Kidney tubule cell (primary cell): Measurements from ENCODE around the gene KCNH8.

Experiments used
- DNase-seq: peaks from one replicate; pipeline ENCODE4 v3.0.0-alpha.2; 2018; ENCODE audit warnings: low spot score

The KCNH8 gene

DNA sequence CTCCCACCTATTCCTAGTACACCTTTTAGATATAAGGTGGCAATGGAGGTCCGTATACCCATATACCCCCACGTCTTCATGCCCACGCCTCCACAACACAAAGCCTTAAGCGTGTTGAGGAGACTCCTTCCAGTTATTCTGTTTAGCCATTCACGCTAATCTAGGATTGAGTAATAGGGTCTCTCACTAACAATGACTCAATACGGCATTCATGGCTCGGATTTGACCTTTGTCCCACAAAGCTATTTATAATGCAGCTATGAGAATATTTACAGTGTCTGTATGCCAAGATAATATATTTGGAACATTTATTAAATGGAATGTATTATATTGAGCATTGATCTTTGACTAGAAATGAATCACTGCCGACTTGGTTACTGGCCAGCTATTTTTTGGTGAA is 215.8 kb downstream of the KCNH8 start:
- DNase-seq: no peak

DNA sequence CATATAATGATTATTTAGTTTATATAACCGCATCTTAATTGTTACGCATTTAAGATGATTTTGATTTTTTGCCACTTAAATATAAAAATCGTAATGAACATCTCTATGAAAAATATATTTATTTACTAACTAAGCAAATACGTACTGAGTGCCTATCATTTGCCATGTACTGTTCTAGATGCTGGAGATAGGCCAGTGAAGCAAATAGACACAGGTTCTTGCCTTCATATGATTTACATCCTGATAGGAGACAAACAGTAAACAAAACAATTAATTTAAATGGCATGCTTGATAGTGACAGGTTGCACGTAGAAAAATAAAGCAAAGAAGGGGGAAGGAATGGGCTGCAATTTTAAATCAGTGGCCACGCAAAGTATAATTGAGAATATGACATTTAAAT is 217.2 kb downstream of the KCNH8 start:
- DNase-seq: no peak

DNA sequence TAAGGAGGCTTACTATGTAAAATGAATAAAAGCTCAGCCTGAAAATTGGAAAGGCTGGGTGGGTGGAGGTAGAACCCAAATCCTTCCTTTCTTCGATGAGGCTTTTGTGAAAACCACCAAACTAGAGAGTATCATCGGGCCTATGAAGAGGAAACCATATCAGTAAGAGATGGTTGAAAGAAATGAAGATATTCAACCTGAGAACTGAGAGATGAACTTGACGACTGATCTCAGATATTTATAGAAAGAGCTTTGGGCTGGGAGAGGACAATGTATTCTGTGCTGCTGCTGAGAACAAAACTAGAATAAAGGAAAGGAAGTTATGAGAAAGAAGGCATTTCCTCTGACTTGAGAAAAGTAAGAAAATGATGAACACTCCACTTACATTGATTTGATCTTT is 236.6 kb downstream of the KCNH8 start:
- no peak for DNase-seq

DNA sequence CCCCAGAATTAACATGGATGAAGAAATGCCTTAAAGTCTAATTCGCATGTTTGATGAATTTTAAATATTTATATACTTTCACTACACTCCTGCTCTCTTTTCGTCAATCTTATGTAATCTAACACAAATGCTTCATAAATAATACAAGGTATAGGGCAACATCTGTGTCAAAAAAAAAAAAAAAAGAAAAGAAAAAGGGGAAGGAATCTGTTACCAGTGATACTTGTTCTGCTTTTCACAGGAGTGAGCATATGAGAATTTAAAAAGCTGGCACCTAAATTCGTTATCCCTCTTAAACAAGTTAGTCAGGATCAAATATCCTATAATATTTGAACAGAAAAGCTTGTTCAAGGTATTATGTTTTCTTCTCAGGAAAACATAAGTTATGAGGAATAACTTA is 243.8 kb downstream of the KCNH8 start:
- DNase-seq: no peak

DNA sequence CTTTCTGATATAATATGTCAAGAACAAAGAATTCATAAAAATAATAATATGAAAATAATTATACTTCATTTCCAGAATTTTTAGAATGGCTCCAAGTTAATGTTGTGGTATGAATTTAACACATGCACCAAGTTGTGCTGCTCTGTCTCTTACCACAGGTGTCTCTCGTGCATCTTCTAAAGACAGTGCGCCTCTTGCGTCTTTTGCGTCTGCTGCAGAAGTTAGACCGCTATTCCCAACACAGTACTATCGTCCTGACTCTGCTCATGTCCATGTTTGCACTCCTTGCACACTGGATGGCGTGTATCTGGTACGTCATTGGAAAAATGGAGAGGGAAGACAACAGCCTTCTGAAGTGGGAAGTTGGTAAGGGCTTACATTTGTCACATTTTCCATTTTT is 246.6 kb downstream of the KCNH8 start:
- no peak for DNase-seq

DNA sequence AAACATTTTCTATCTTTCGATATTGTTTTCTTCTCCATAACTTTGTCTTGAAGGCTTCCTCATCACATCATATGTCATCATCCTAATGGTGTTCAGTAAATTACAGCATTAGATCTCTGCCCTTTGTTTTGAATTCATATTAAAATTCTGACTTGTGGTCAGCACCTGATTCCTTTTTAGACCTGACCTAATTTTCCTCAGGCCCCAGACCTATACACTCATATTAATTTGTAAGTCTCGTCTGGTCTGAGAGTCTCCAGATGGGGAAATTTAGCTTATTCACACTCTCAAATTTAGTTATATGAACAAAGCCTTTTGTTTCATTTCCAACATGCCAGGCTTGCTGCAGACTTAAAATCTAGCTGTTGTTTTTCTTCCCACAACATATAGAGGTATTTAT is 248.4 kb downstream of the KCNH8 start:
- no peak for DNase-seq

DNA sequence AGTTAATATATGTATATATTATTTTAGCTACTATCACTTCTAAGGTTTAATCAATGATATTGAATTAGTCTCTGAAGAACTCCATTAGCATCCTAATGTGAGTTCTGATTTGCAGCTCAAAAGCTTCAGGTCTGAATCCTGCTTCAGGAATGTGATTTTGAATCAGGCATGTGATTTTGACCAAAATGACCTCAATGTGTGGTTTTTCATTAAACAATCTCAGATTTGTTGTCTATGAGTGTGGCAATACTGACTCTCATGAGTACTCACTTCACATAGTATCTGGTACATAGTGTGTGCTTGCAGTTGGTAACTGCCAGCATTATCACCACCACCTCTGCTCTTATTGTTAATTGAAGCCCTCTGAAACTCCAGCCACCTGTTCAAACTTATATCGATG is 251.0 kb downstream of the KCNH8 start:
- peak; percentile 49 for DNase-seq

DNA sequence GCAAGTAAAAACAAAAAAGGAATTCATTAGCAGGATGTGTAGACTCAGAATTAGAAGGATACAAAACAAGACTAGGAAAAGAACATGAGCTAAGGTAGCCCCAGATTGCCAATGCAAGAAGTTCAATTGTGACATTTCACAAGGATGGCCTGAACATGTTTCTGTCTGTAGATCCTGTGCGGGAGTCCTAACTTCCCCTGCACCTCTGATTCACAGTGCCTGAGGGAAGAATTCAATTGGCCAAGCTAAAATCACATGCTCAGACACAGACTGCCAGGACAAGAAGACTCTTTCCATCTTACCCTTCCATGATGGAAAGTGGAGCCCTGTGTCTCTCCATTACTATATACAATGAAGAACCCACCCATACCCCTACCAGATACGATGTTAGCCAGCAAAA is 251.5 kb downstream of the KCNH8 start:
- DNase-seq: peak; percentile 1

DNA sequence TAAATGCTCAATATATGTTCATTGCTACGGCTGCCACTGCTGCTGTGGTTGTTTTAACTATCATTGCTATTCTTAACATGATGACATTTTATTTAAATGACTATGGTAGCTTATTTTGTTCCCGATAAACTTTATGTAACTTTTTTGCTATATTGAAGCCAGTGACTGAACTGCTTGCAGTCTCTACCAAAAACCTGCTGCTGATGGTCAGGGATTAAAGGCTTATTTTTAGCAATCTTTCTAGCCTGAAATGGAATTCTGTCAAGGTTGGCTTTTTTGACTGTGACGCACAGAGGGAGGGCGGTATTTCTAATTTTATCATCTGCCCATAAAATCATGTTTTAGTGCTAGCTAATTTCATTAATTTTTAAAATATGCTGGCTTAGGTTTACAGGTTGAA is 271.8 kb downstream of the KCNH8 start:
- DNase-seq: no peak

DNA sequence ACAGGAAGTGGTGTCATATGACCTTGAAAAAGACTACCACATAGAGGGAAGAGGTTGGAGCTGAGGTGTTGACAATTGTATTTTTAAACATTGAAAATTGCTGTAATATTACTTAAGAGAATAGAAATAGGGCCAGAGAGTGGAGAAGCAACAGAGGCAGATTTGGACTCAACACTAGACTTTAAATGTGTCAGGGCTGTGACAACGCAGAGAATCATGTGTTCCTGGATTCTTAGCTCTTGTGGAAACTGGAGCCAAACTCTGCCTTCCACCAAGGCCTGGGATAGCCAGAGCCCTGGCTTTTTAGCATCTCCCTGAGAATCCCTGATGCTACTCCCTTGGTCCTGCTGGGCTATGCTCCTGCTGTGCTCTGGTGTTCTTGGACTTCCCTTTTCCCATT is 277.5 kb downstream of the KCNH8 start:
- DNase-seq: no peak

DNA sequence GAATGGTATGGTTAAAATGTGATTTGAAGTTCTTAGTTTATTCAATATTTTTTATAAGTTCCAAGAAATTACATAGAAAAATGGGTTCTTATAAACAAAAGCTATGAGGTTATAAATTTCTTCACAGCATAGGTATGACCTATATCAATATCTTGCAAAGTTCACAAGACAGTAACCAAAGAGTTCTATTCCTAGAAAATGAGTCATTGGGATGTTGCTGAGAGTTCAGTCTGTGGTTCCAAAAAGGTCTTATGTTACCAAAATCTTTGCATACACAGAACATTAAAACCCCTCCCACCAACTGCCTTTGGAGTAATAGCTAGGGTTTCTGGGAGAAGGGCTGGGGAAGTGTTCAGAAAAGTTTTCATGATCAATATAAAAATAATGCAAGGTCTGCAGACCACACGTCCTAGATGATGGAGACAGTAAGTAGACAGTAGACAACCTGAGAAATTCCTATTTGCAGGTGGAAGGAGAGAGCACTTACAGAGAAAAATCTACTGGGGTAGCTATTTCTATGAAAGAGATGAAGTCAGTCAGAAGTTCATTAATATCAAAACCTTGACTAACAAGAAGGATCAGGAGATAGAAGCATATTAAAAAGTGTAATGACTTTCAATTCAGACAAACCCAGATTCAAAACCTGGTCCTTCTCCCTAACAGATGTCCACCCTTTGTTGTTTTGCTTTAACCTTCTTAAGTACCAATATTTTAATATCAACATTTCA is 279.3 kb downstream of the KCNH8 start:
- DNase-seq: no peak

DNA sequence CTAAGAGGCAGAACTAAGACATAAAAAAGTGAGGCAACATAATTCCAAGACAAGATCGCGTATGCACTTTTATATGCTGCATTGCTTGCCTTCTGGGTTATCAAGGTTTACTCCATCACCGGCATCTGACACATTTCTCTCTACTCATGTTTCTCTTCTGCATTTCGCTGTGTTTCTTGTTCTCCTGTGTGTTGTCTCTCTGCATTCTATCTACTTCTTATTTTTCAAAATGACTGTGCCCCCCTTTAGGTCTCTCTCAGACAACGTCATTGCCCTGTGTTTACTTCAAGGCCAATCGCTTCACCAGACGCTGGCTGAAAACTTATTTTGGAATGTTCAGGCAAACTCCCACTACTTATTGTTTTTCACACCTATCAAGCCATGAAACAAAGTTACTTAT is 280.4 kb downstream of the KCNH8 start:
- DNase-seq: no peak

DNA sequence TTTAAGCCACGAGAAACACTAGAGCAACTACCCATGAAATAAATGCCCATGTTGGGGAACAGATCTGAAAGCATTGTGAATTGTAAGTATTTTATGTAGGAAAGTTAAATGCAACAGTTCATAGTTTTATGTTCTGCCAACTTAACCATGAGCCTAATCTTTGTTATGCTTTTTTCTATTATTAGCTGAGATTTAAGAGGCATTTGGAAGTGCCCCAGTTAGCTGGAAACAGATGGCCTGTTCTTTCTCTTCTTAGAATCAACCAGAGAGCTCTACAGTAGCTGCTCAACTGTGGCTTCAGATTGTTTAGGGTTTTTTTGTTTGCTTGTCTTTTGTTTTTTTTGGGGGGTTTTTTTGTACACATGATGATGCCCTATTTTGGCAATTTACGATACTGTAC is 284.4 kb downstream of the KCNH8 start:
- no peak for DNase-seq

DNA sequence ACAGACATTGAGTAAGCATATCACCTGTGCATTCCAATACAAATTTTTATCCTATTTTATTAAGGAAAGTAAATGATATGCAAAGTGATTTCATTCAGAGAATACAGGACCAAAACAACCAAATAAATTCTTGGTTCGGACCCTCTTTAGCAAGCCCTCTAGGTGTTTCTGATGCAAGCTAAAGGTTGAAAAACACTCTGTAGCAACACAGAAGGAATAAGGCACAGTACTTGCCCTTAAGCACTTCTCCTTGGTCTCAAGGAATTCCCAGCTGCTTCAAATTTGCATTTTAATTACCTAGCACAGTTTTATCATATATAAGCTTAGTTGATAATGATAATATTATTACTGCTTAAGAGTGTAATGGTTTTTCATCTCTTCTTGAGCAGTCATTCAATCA is 288.4 kb downstream of the KCNH8 start:
- no peak for DNase-seq

DNA sequence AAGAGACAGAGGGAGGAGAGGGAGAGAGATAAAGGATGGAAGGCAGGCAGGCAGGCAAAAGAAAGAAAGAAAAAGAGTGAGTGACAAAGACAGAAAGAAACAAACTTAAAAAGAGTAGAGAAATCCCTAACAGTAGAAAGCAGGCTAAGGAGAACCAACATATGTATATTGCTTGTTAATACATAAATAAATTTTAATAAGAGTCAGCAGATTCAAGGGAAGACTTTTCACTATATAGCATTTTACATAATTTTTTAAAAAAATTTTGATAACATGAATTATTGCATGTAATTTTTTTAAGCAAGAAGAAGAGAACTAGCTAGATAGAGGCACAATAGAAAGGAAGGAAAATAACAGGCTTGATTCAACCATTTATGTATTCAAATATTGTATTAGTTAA is 291.6 kb downstream of the KCNH8 start:
- DNase-seq: no peak

DNA sequence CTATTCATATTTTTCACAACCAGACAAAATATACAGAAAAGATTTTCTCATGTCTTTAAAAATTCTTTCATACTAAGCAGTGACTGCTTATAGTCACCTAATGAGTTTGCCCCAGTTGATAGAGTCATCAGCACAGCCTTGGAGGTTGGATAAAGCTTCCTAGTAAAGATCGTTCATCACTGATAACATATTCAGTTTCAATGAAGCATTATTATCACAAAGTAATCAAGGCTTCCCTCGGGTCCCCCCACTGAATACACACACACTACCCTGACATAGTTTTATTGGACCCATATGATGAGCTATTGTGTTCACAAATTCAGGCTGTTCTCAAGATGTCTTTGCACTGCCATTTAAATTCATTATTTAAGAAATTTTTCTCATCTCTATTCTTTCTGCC is 297.8 kb downstream of the KCNH8 start:
- no peak for DNase-seq

DNA sequence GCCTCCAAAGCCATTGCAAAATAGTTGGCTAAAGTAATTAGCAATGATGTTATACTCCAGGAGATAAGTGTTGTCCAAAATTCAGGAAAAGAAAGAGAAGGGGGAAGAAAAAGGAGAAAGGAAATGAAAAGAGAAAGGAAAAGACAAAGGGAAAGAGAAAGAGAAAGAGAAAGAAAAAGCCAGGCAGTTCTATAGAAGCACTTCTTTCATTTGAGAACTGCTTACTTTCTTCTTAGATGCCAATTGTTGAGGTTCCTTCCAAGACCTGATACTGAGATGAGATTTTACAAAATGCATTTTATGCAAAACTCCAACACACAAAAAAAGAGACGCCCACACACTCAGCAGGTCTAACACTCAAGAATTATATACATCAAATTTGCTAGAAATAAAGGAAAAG is 298.4 kb downstream of the KCNH8 start:
- DNase-seq: no peak

DNA sequence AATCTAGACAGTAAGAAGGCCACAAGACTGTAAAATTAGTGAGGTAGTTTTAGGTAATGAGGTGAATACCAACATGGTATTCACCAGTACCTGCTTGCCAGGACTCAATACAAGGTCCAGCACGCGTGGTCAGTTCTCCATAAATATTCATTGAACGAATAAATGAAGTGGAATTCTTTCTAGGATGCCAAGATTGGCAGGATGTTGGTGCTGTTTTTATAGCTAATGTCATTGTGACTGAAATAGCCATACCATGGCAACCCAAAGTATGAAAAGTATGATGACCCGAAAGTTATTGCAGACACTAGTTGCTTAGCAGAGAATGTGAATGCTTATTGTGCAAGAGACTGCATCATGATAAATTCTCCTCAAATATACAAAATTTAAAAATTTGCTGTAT is 307.2 kb downstream of the KCNH8 start:
- DNase-seq: no peak

DNA sequence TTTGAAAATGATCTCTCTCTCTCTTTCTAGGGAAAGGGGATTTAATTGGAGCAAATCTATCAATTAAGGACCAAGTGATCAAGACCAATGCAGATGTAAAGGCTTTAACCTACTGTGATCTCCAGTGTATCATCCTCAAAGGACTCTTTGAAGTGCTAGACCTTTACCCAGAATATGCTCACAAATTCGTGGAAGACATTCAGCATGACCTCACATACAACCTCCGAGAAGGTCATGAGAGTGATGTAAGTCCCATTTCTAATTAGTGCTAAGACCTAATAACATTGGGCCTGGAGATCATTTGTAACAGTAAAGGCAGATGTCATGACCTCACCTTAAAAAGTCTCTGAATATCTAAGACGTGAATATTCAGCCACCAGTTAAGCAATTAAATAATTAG is 308.4 kb downstream of the KCNH8 start:
- DNase-seq: no peak

DNA sequence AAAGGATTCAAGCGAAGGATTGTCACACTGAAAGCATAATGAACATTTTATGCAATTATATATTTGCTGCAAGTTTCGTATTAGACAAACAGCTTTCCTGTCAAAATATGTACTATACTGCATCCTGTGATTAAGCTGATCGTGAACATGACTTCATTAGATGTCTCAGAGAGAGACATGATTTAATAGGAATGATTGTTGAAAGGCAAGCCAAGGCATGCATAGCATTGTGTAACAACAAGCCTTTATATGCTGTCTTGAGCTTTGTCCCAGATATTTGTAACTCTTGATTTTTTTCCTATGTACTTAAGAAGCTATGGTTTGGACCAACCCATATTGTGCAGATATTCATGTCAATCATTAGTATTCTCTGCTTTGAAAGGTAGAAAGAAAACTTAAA is 309.1 kb downstream of the KCNH8 start:
- no peak for DNase-seq

DNA sequence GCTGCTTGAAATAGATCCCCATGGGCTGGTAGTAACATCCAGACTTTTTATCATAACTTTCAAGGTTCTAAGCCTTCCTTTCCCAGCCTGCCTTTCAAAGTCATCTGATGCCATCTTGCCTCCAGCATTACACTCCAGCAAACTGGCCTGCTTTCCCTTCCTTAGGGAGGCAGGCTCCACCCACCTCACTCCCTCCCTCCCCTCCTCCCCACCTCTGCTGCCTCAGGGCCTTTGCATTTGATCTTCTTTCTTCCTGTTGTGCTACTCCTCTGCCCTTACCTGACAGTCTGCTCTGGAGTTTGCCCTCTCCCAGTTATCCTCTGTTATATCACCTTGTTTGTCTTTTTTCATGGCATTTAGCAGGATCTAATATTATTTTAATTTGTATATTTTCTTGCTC is 319.5 kb downstream of the KCNH8 start:
- no peak for DNase-seq

DNA sequence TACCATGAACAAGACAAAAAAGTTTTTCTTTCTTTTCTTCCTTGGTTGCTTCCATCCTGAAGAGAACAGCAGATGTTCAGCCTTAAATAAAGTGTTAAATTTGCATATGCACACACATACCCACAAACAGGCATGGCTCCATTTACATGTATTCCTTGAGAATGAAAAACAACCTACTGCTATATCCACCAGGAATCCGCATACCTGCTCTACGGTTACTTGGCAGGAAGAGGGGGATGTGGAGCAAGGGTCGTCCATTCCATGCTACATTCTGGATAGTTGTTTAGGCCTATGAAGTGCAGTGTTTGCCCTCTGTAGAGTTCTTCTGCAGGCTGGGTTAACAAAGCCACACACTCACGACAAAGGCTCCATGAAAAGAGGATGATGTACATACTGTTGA is 322.8 kb downstream of the KCNH8 start:
- DNase-seq: no peak

DNA sequence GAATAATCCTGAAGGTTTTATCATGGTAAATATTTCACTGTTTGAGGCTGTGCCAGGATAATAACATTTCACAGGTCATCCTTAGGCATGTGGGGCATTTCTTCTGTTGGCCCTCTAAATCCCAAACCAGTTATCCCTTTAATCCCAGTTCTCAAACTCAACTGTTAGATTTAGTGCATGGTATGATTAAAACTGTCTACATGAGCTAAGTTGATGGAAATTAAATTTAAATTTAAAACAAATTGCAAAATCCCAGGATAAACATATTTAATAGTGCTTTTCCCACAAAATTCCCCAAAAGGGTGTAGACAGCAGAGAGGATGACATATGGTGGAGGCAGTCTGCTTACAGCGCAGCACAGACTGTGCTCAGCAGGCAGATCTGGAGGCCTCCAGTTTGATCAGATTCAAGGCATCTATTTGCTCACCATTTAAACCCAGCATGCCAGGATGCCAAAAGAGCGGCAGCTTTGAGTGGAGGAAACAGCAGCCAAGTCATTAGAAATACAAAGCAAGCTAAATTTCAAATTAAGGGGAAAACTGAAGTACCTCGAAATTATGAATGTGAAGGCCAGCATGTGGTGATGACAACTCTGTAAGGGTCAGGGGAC is 325.8 kb downstream of the KCNH8 start:
- no peak for DNase-seq

DNA sequence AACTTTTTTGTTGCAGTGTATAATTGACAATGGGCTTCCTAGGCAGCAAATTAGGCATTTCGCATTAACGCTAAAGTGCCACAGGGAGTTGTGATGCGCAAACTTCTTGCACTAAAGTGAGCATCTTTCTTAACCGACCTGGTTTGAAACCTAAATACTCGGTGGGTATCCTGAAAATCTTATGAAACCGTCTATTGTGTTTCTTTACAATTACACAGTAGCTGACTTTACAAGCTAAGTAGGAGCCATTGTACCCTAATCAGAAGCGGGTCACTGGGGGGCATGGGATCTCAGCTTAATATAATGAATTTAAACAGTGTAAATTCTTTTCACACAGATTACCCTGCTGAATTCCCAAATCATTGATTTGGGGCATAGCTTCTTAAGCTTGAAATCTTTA is 328.0 kb downstream of the KCNH8 start:
- DNase-seq: no peak
